ENCODE measurements around the gene ADAD1. TPM values are rescaled to one million over a fixed set of nuclear protein-coding genes. Genes with fewer than 3 reads are reported as not detected.

Gene ADAD1
- total RNA-seq (not detected in 2 replicates), polyA plus RNA-seq (not detected in 2 replicates)

- Histone ChIP-seq H4K20me1 (ENCODE audit: insufficient read depth, poor library complexity, severe bottlenecking) (no peaks in the 10 kb centered on the region), H3K27ac (no peak within 1 kb of the TSS), H3K4me2 (no peak within 1 kb of the TSS), H3K9me3 (ENCODE audit: low read depth) (no peaks in the 10 kb centered on the region), H3K4me3 (no peak within 1 kb of the TSS), H3K27me3 (no peaks in the 10 kb centered on the region), H3K79me2 (no peaks in the 10 kb centered on the region), H3K36me3 (replicated peaks; ENCODE audit: insufficient read depth, low read depth) (no peaks in the 10 kb centered on the region), H3K9me2 (replicated peaks; ENCODE audit: insufficient read depth) (no peaks in the 10 kb centered on the region), H3K4me1 (ENCODE audit: insufficient read depth) (no peaks in the 10 kb centered on the region), H2AFZ (no peak within 1 kb of the TSS)
- DNase-seq (ENCODE audit: low spot score): no peak
- 89% methylated on average over 7 of the region's 7 CpGs for WGBS (ENCODE audit: low lambda C conversion rate, missing lambda C conversion rate)
- TF ChIP-seq EZH2phosphoT487 (IDR thresholded peaks at IDR 0.05; ENCODE audit: low read depth, severe bottlenecking, unreplicated experiment) (no peak), EZH2 (IDR thresholded peaks at IDR 0.05; ENCODE audit: borderline replicate concordance) (no peak), CTCF (IDR thresholded peaks at IDR 0.05; ENCODE audit: poor library complexity) (no peak)
Measured at GRCh38 chr4:122378711-122379110, at the start of gene ADAD1. Gene ADAD1 (plus strand): TSS chr4:122379011. CDS start chr4:122380070, 1,059 bp downstream.

GRCh38 chr4:122329876-122330565, 48.8 kb upstream of the ADAD1 start:
- 96% methylated on average over 3 of the region's 3 CpGs for WGBS (ENCODE audit: low lambda C conversion rate, missing lambda C conversion rate)
- no peaks in the 10 kb centered on the region for H3K36me3 ChIP-seq (replicated peaks; ENCODE audit: insufficient read depth, low read depth)
- no peak overlapping the region for H3K27ac ChIP-seq
- no peak overlapping the region for H2AFZ ChIP-seq
- no peak for DNase-seq (ENCODE audit: low spot score)
- H3K9me2 ChIP-seq (replicated peaks; ENCODE audit: insufficient read depth): no peaks in the 10 kb centered on the region
- H3K9me3 ChIP-seq (ENCODE audit: low read depth): no peaks in the 10 kb centered on the region
- no peaks in the 10 kb centered on the region for H3K4me1 ChIP-seq (ENCODE audit: insufficient read depth)
- H3K4me3 ChIP-seq: no peak overlapping the region
- TF ChIP-seq CTCF (IDR thresholded peaks at IDR 0.05; ENCODE audit: poor library complexity) (no peak), EZH2phosphoT487 (IDR thresholded peaks at IDR 0.05; ENCODE audit: low read depth, severe bottlenecking, unreplicated experiment) (no peak), EZH2 (IDR thresholded peaks at IDR 0.05; ENCODE audit: borderline replicate concordance) (no peak)
- H3K79me2 ChIP-seq: no peaks in the 10 kb centered on the region
- H3K27me3 ChIP-seq: no peaks in the 10 kb centered on the region
- H4K20me1 ChIP-seq (ENCODE audit: insufficient read depth, poor library complexity, severe bottlenecking): no peaks in the 10 kb centered on the region
- no peak overlapping the region for H3K4me2 ChIP-seq

- H3K27me3 ChIP-seq: no peaks in the 10 kb centered on the region
- 82% methylated on average over 4 of the region's 4 CpGs for WGBS (ENCODE audit: low lambda C conversion rate, missing lambda C conversion rate)
- no peaks in the 10 kb centered on the region for H3K9me2 ChIP-seq (replicated peaks; ENCODE audit: insufficient read depth)
- H2AFZ ChIP-seq: no peak overlapping the region
- no peaks in the 10 kb centered on the region for H3K4me1 ChIP-seq (ENCODE audit: insufficient read depth)
- H4K20me1 ChIP-seq (ENCODE audit: insufficient read depth, poor library complexity, severe bottlenecking): no peaks in the 10 kb centered on the region
- TF ChIP-seq EZH2 (IDR thresholded peaks at IDR 0.05; ENCODE audit: borderline replicate concordance): no peak
- TF ChIP-seq CTCF (IDR thresholded peaks at IDR 0.05; ENCODE audit: poor library complexity): no peak
- no peak for TF ChIP-seq EZH2phosphoT487 (IDR thresholded peaks at IDR 0.05; ENCODE audit: low read depth, severe bottlenecking, unreplicated experiment)
- H3K36me3 ChIP-seq (replicated peaks; ENCODE audit: insufficient read depth, low read depth): no peaks in the 10 kb centered on the region
- H3K9me3 ChIP-seq (ENCODE audit: low read depth): no peaks in the 10 kb centered on the region
- H3K4me3 ChIP-seq: no peak overlapping the region
- DNase-seq (ENCODE audit: low spot score): no peak
- no peak overlapping the region for H3K27ac ChIP-seq
- H3K4me2 ChIP-seq: no peak overlapping the region
- H3K79me2 ChIP-seq: no peaks in the 10 kb centered on the region
Measured at GRCh38 chr4:122331195-122331594, 47.6 kb upstream of the ADAD1 start.

Measured in hepatocyte (in vitro differentiated cells).